GM13977 (cell line): ENCODE measurements around the gene MS4A15.

Experiments used
- DNase-seq: peaks from one replicate; pipeline ENCODE4 v3.0.0; 2012; ENCODE audit warnings: low spot score
- CTCF ChIP-seq: IDR thresholded peaks from 2 replicates; pipeline ENCODE4 v1.5.1; 2012; ENCODE audit warnings: mild to moderate bottlenecking, control low read depth; ENCODE audit not compliant: insufficient read depth; ENCODE audit errors: extremely low read depth, missing control alignments
- in situ Hi-C: fragments of 300-500 bp; cut with MboI; formaldehyde crosslinking; loops from one replicate; pipeline ENCODE4 v1.12.0; 2022; ENCODE audit warnings: low sequenced_read_pairs, low pct_unique_long_range_greater_than_20kb, mixed read lengths, inconsistent platforms; ENCODE audit not compliant: unreplicated experiment

The MS4A15 gene

GRCh38 chr11:60780774-60781173, 24.1 kb downstream of the MS4A15 start:
- no peak for TF ChIP-seq CTCF
- in situ Hi-C loops = loop anchor here (10.0 kb wide), 1 partner anchor 74 kb away; the partner anchor contains the start of gene PTGDR2
- no peak for DNase-seq

GRCh38 chr11:60781286-60781980, 24.8 kb downstream of the MS4A15 start:
- peak; percentile 44 for DNase-seq
- TF ChIP-seq CTCF = no peak
- in situ Hi-C loops = loop anchor here (10.0 kb wide), 1 partner anchor 73 kb away; the partner anchor contains the start of gene PTGDR2

- no peak for DNase-seq
- no peak for TF ChIP-seq CTCF
- in situ Hi-C loops = loop anchor here (10.0 kb wide), 1 partner anchor 73 kb away; the partner anchor contains the start of gene PTGDR2
Observed at GRCh38 chr11:60781981-60782316, 25.3 kb downstream of the MS4A15 start.

GRCh38 chr11:60782393-60783140, 25.9 kb downstream of the MS4A15 start:
- no peak for DNase-seq
- TF ChIP-seq CTCF = no peak
- in situ Hi-C loops = loop anchor here (10.0 kb wide), 1 partner anchor 72 kb away; the partner anchor contains the start of gene PTGDR2

GRCh38 chr11:60783141-60783484, 26.4 kb downstream of the MS4A15 start:
- no peak for DNase-seq
- in situ Hi-C loops = loop anchor here (10.0 kb wide), 1 partner anchor 72 kb away; the partner anchor contains the start of gene PTGDR2
- TF ChIP-seq CTCF = no peak

- DNase-seq = no peak
- in situ Hi-C loops = loop anchor here (10.0 kb wide), 1 partner anchor 71 kb away; the partner anchor contains the start of gene PTGDR2
- TF ChIP-seq CTCF = no peak
Observed at GRCh38 chr11:60783911-60784310, 27.2 kb downstream of the MS4A15 start.
